Epithelial cell of proximal tubule (primary cell): ENCODE data around the gene NOP53. TPM values are rescaled to one million over a fixed set of nuclear protein-coding genes. Genes with fewer than 3 reads are reported as not detected.
"Not testable (repeated sequence)": the region's sequence is repeated elsewhere in the genome, so short reads cannot be mapped to it uniquely, and the experiment has no call there.

Experiments used
- DNase-seq: peaks from one replicate; pipeline ENCODE4 v3.0.0-alpha.2; 2011; ENCODE audit warnings: low read depth
- H3K4me3 ChIP-seq: 2 replicates; pipeline ENCODE4 v1.5.1; 2011; ENCODE audit warnings: low read depth, mild to moderate bottlenecking, low read length
- CTCF ChIP-seq: conservative IDR thresholded peaks from 2 replicates; pipeline ENCODE4 v1.5.1; 2012; ENCODE audit warnings: low read depth, mild to moderate bottlenecking, low read length
- total RNA-seq: library from RNA; depleted of rRNA; stranded (reverse); fragments of >200 nt; gene quantifications from 2 replicates; pipeline ENCODE4 v1.2.3, GENCODE V29; 2015

Gene NOP53
- total RNA-seq, 1 donor from 2014 or later = 247 TPM

GRCh38 chr19:47796785-47797184 lies 51.4 kb downstream of the NOP53 start:
- no peak overlapping the region for H3K4me3 ChIP-seq
- no peak for TF ChIP-seq CTCF
- no peak for DNase-seq

- no peak overlapping the region for H3K4me3 ChIP-seq
- TF ChIP-seq CTCF = no peak
- DNase-seq = no peak
Observed at GRCh38 chr19:47797996-47798903, 52.9 kb downstream of the NOP53 start.

- TF ChIP-seq CTCF = no peak
- no peak overlapping the region for H3K4me3 ChIP-seq
Observed at GRCh38 chr19:47798904-47799266, 53.5 kb downstream of the NOP53 start.

GRCh38 chr19:47801270-47801669 lies 55.9 kb downstream of the NOP53 start:
- H3K4me3 ChIP-seq = no peak overlapping the region
- TF ChIP-seq CTCF = no peak
- no peak for DNase-seq

More at GRCh38 chr19:47798904-47799266, 53.5 kb downstream of the NOP53 start:
- no peak for DNase-seq

GRCh38 chr19:47802521-47803043 lies 57.2 kb downstream of the NOP53 start:
- no peak for TF ChIP-seq CTCF
- DNase-seq = no peak
- no peak overlapping the region for H3K4me3 ChIP-seq

GRCh38 chr19:47803148-47803547 lies 57.8 kb downstream of the NOP53 start:
- not testable (repeated sequence) for H3K4me3 ChIP-seq

GRCh38 chr19:47803671-47804070 lies 58.3 kb downstream of the NOP53 start:
- DNase-seq, H3K4me3 ChIP-seq: not testable (repeated sequence)

More at GRCh38 chr19:47803148-47803547, 57.8 kb downstream of the NOP53 start:
- not testable (repeated sequence) for DNase-seq

GRCh38 chr19:47804451-47804850 lies 59.1 kb downstream of the NOP53 start, which contains the start of gene TPRX1:
TSS of gene TPRX1 (minus strand) at chr19:47804551. CDS start at chr19:47804539, 12 bp downstream.
- not testable (repeated sequence) for H3K4me3 ChIP-seq, DNase-seq
